Measurements from ENCODE around the gene TMBIM1. TPM values are rescaled to one million over a fixed set of nuclear protein-coding genes. Genes with fewer than 3 reads are reported as not detected.

TMBIM1 gene
- total RNA-seq, 6 experiments from 2014 or later: 101 to 160 (median 126) TPM

DNA sequence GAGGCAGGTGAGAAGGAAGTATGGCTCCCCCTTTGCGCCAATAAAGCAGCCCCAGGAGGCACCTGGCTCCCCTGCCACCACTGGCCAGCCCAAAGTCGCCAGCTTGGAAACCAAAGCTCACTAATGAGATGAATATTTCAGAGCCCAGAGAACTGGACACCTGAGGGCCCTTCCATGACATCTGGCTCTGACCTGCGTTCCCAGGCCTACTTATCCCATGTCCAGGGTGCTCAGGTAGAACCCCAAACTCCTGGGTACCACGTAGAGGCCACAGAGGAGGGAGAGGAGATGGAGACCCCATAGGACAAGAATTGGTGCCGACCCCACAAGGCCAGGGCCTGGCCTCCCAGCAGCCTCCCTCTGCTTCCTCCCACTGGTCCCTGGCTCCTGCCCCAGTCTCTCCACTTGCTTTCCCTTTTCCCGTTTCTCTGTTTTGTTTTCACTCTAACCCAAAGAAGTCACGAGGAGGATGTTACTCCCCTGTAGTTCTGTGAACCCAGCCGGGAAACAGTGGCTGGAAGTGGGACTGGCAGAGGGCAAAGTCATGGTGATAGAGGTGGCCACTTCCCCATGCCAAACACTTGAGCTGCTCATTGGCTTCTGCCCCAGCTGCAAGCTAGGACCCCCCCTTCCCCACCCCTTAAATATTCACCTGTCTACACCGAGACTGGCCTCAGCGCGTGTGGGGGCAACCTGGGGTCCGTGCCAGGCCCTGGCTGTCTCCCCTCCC, 820 bp downstream of the TMBIM1 start:
- intact Hi-C loops (cut with DNase I): no loop called here
- peak; percentile 7 to 26 (median 18) for ATAC-seq
- no peak for TF ChIP-seq POLR2A (IDR thresholded peaks at IDR 0.05)
- TF ChIP-seq CTCF (IDR thresholded peaks at IDR 0.05): no peak
- Histone ChIP-seq H3K27ac (peak overlapping the region; percentile 95 to 100 (median 99)), H3K4me1 (peaks cover 0 to 73% (median 42%) of the 10 kb centered on the region in 4 donors), H3K27me3 (no peaks in the 10 kb centered on the region), H3K4me3 (peak overlapping the region; percentile 67 to 96 (median 85)), H3K9me3 (no peaks in the 10 kb centered on the region), H3K36me3 (no peaks in the 10 kb centered on the region)
- peak in 1 of 3 donors; percentile 40 for DNase-seq
- 5% methylated on average over 8 of the region's 12 CpGs for WGBS (ENCODE audit: insufficient coverage, low coverage, low lambda C conversion rate, missing lambda C conversion rate)

DNA sequence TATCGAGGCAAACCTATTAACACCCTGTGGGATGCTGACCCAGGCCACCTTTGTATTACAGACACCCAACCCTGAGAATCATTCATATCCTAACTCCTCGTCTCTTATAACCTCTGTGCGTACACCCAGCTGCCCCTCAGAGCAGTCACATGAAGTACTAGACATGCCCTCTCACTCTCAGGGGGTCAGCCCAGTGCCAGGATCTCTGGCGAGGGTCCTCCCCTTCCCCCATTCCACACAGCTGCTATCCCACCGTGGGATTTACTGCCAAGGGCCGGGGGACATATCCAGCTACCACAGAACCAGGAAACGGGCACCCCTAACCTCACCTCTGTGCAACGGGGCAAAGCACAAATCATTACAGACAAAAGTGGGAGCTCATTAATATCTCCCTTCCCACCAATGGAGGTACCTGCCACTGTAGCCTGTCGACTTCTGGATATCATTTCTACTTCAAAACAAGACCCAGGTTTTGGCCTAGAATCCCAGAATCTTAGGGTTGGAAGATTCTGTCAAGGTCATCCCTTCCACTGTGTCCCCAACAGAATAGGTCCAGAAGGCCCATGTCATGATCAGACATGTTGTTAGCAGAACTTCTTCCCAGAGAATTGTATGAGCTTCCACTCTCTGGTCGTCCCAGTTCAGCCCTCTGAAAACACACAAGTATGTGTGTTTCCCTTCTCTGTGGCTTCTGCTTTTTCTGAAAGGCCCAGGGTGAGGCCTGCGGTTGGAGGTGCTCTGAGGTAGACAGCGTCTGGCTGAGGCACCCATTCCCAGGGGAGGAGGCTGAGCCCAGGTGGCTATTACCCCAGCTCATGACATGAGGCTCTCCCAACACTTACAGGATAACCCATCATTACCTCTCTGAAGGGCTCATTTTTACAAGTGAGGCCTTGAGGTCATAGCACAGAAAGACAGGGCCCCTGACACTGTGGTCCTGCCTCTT, 1.7 kb downstream of the TMBIM1 start:
- H3K27me3 ChIP-seq: no peaks in the 10 kb centered on the region
- H3K4me1 ChIP-seq: peaks cover 0 to 79% (median 46%) of the 10 kb centered on the region in 4 donors
- no peaks in the 10 kb centered on the region for H3K36me3 ChIP-seq
- intact Hi-C loops (cut with DNase I): no loop called here
- 22% methylated on average over 10 of the region's 12 CpGs for WGBS (ENCODE audit: insufficient coverage, low coverage, low lambda C conversion rate, missing lambda C conversion rate)
- peak overlapping the region; percentile 67 to 96 (median 85) for H3K4me3 ChIP-seq
- no peak for DNase-seq
- H3K9me3 ChIP-seq: no peaks in the 10 kb centered on the region
- H3K27ac ChIP-seq: peak overlapping the region; percentile 95 to 100 (median 99)
- TF ChIP-seq CTCF (IDR thresholded peaks at IDR 0.05) (no peak), POLR2A (IDR thresholded peaks at IDR 0.05) (no peak)
- no peak for ATAC-seq

GRCh38 chr2:218289639-218290315, 2.5 kb downstream of the TMBIM1 start:
- DNase-seq: no peak
- intact Hi-C loops (cut with DNase I): no loop called here
- Histone ChIP-seq H3K9me3 (no peaks in the 10 kb centered on the region), H3K27ac (peak overlapping the region; percentile 95 to 100 (median 99)), H3K36me3 (no peaks in the 10 kb centered on the region), H3K4me3 (peak overlapping the region; percentile 67 to 96 (median 85)), H3K27me3 (no peaks in the 10 kb centered on the region), H3K4me1 (peaks cover 2 to 87% (median 48%) of the 10 kb centered on the region in 4 donors)
- TF ChIP-seq CTCF (IDR thresholded peaks at IDR 0.05) (no peak), POLR2A (IDR thresholded peaks at IDR 0.05) (peak; percentile 44)
- 6% methylated on average over 6 of the region's 6 CpGs for WGBS (ENCODE audit: insufficient coverage, low coverage, low lambda C conversion rate, missing lambda C conversion rate)
- ATAC-seq: peak; percentile 3 to 19 (median 6)

All from right lobe of liver (tissue), 6 donors.